ENCODE results near the gene RBPJ. TPM values are rescaled to one million over a fixed set of nuclear protein-coding genes. Genes with fewer than 3 reads are reported as not detected.

The RBPJ gene
- total RNA-seq, 1 experiment from 2014 or later = 33.7 TPM

DNA sequence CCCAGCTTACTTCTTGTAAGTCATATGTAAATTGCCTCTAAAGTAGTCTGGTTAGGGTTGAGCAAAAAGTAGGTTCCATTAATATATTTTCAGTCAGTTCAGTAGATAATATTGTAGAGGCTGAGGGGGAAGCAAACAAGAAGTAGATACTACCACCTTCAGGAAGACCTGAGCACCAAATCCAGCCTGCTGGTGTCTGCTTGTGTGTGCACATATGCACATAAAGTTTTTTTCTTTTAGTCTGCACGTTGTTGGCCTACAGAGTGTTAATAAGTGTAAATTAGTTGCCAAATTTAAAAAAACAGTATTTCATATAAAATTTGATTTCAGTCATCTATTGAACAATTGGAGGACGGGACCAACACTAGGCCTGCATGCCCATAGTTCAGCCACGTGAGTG lies 92.8 kb downstream of the RBPJ start:
- intact Hi-C loops (cut with micrococcal nuclease; ENCODE audit: unreplicated experiment) (loop anchor here (10.0 kb wide), 2 partner anchors 349 to 429 kb away; no protein-coding TSS in a partner anchor), in situ Hi-C loops (cut with HindIII; ENCODE audit: low pct_unique_long_range_greater_than_20kb, low sequenced_read_pairs) (no loop called here)
- Histone ChIP-seq H3K27ac (ENCODE audit: low read length) (no peak overlapping the region), H3K9me3 (ENCODE audit: control insufficient read depth, insufficient read depth, low read depth, low read length) (no peaks in the 10 kb centered on the region), H3K36me3 (ENCODE audit: control insufficient read depth, insufficient read depth, low read length) (no peaks in the 10 kb centered on the region; the same call in 1 of the 2 replicates), H3K4me3 (ENCODE audit: low read depth in 2 of 2, low read length in 2 of 2) (no peak overlapping the region), H3K4me1 (ENCODE audit: control insufficient read depth, insufficient read depth, low read length) (no peaks in the 10 kb centered on the region), H3K27me3 (ENCODE audit: control insufficient read depth, insufficient read depth, low read length) (no peaks in the 10 kb centered on the region)
- no peak for ATAC-seq
- BruUV-seq (replicated peaks) = no TSS peak
- no peak for DNase-seq (ENCODE audit: low read depth, low spot score)
- no peak for TF ChIP-seq POLR2AphosphoS5 (IDR thresholded peaks at IDR 0.05; ENCODE audit: low read depth, low read length)
- no peak; the same call in 1 of the 2 replicates for TF ChIP-seq CTCF (IDR thresholded peaks at IDR 0.05)
- no peak for TF ChIP-seq TCF7L2 (IDR thresholded peaks at IDR 0.05; ENCODE audit: low read depth, low read length)
- no peak for TF ChIP-seq REST (IDR thresholded peaks at IDR 0.05; ENCODE audit: insufficient read depth in 1 of 2, low read depth in 2 of 2, low read length in 1 of 2)
- no peak for TF ChIP-seq SIN3A (IDR thresholded peaks at IDR 0.05; ENCODE audit: borderline replicate concordance, insufficient read depth, low read depth, low read length)
- CTCF ChIA-PET = no interaction called here
- POLR2A ChIA-PET = no interaction called here

- CTCF ChIA-PET = no interaction called here
- BruUV-seq (replicated peaks) = no TSS peak
- no peaks in the 10 kb centered on the region for H3K4me1 ChIP-seq (ENCODE audit: control insufficient read depth, insufficient read depth, low read length)
- intact Hi-C loops (cut with micrococcal nuclease; ENCODE audit: unreplicated experiment) = loop anchor here (10.0 kb wide), 2 partner anchors 353 to 433 kb away; no protein-coding TSS in a partner anchor
- POLR2A ChIA-PET = no interaction called here
- no peak for DNase-seq (ENCODE audit: low read depth, low spot score)
- in situ Hi-C loops (cut with HindIII; ENCODE audit: low pct_unique_long_range_greater_than_20kb, low sequenced_read_pairs) = no loop called here
- H3K4me3 ChIP-seq (ENCODE audit: low read depth in 2 of 2, low read length in 2 of 2) = no peak overlapping the region
- no peaks in the 10 kb centered on the region; the same call in 1 of the 2 replicates for H3K36me3 ChIP-seq (ENCODE audit: control insufficient read depth, insufficient read depth, low read length)
- ATAC-seq = no peak
- no peak overlapping the region for H3K27ac ChIP-seq (ENCODE audit: low read length)
- H3K9me3 ChIP-seq (ENCODE audit: control insufficient read depth, insufficient read depth, low read depth, low read length) = no peaks in the 10 kb centered on the region
- TF ChIP-seq CTCF (IDR thresholded peaks at IDR 0.05) (no peak), TCF7L2 (IDR thresholded peaks at IDR 0.05; ENCODE audit: low read depth, low read length) (no peak), SIN3A (IDR thresholded peaks at IDR 0.05; ENCODE audit: borderline replicate concordance, insufficient read depth, low read depth, low read length) (no peak), REST (IDR thresholded peaks at IDR 0.05; ENCODE audit: insufficient read depth in 1 of 2, low read depth in 2 of 2, low read length in 1 of 2) (no peak), POLR2AphosphoS5 (IDR thresholded peaks at IDR 0.05; ENCODE audit: low read depth, low read length) (no peak)
- no peaks in the 10 kb centered on the region for H3K27me3 ChIP-seq (ENCODE audit: control insufficient read depth, insufficient read depth, low read length)
These were observed 97.3 kb downstream of the RBPJ start for GRCh38 chr4:26418107-26418506.

Measured in Panc1 (cell line).